Stimulated activated CD4-positive, alpha-beta T cell treated with anti-CD3 and anti-CD28 coated beads, Interleukin-4, amount 100 ng/mL, for 48 hours (primary cell): ENCODE data around the gene KCNAB1.
"Not testable (repeated sequence)": the region's sequence is repeated elsewhere in the genome, so short reads cannot be mapped to it uniquely, and the experiment has no call there.

ENCODE experiments used
- DNase-seq, 2 donors: peaks; one replicate each; pipeline ENCODE4 v3.0.0-alpha.2; 2020; ENCODE audit warnings: low read depth in 2 of 2

KCNAB1 gene

GRCh38 chr3:156120528-156121251 is at the start of gene KCNAB1:
TSS of gene KCNAB1 (plus strand) at chr3:156120578.
- DNase-seq = no peak

- DNase-seq = no peak
Measured at GRCh38 chr3:156071031-156071430, 49.3 kb upstream of the KCNAB1 start.

GRCh38 chr3:156072950-156073657 is 47.3 kb upstream of the KCNAB1 start:
- not testable (repeated sequence) for DNase-seq

GRCh38 chr3:156090126-156090525 is 30.3 kb upstream of the KCNAB1 start:
- DNase-seq = no peak

GRCh38 chr3:156093964-156094363 is 26.4 kb upstream of the KCNAB1 start:
- no peak for DNase-seq

- no peak for DNase-seq
Measured at GRCh38 chr3:156094391-156094790, 26.0 kb upstream of the KCNAB1 start.

GRCh38 chr3:156095652-156096051 is 24.7 kb upstream of the KCNAB1 start:
- not testable (repeated sequence) for DNase-seq

GRCh38 chr3:156098437-156099035 is 21.8 kb upstream of the KCNAB1 start:
- DNase-seq = no peak

- DNase-seq = not testable (repeated sequence)
Measured at GRCh38 chr3:156099348-156099747, 21.0 kb upstream of the KCNAB1 start.

- DNase-seq = not testable (repeated sequence)
Measured at GRCh38 chr3:156099984-156100383, 20.4 kb upstream of the KCNAB1 start.

GRCh38 chr3:156102267-156102931 is 18.0 kb upstream of the KCNAB1 start:
- DNase-seq = no peak

GRCh38 chr3:156106721-156107373 is 13.5 kb upstream of the KCNAB1 start:
- DNase-seq = no peak

GRCh38 chr3:156107504-156107903 is 12.9 kb upstream of the KCNAB1 start:
- DNase-seq = no peak

GRCh38 chr3:156108616-156109015 is 11.8 kb upstream of the KCNAB1 start:
- no peak for DNase-seq

GRCh38 chr3:156109989-156110388 is 10.4 kb upstream of the KCNAB1 start:
- no peak for DNase-seq

GRCh38 chr3:156126467-156126866 is 6.1 kb downstream of the KCNAB1 start:
- no peak for DNase-seq

GRCh38 chr3:156131241-156131640 is 10.9 kb downstream of the KCNAB1 start:
- no peak for DNase-seq

GRCh38 chr3:156131799-156132198 is 11.4 kb downstream of the KCNAB1 start:
- no peak for DNase-seq

GRCh38 chr3:156132313-156132712 is 11.9 kb downstream of the KCNAB1 start:
- DNase-seq = no peak

GRCh38 chr3:156133076-156133475 is 12.7 kb downstream of the KCNAB1 start:
- DNase-seq = no peak

GRCh38 chr3:156135921-156136638 is 15.7 kb downstream of the KCNAB1 start:
- DNase-seq = no peak
